ENCODE data around the gene PSMD9.

The PSMD9 gene

GRCh38 chr12:121918679-121919038 is 30.1 kb downstream of the PSMD9 start:
- Histone ChIP-seq H3K27me3 (ENCODE audit: control insufficient read depth in 3 of 3, insufficient read depth in 3 of 3, low read depth in 1 of 3, low read length in 3 of 3) (no peaks in the 10 kb centered on the region), H3K36me3 (replicated peaks in 1 of 2; ENCODE audit: control insufficient read depth in 2 of 2, insufficient read depth in 2 of 2, low read length in 2 of 2) (peaks cover 0 to 19% of the 10 kb centered on the region in 2 donors), H2AFZ (ENCODE audit: low read length) (no peak overlapping the region), H2BK120ac (ENCODE audit: low read depth, low read length) (no peak overlapping the region), H4K8ac (ENCODE audit: low read depth, low read length) (no peak overlapping the region), H3K9me3 (replicated peaks in 1 of 2; ENCODE audit: control insufficient read depth in 2 of 2, insufficient read depth in 1 of 2, low read depth in 1 of 2, low read length in 2 of 2) (no peaks in the 10 kb centered on the region), H3K27ac (replicated peaks; ENCODE audit: low read length) (no peak overlapping the region), H3K79me1 (ENCODE audit: low read depth, low read length) (peaks cover 4% of the 10 kb centered on the region), H3K9ac (ENCODE audit: low read depth, low read length, poor library complexity) (peak overlapping the region; percentile 68), H4K91ac (ENCODE audit: low read depth, low read length, poor library complexity) (no peak overlapping the region), H3K4ac (ENCODE audit: low read length) (no peak overlapping the region), H3K4me3 (ENCODE audit: low read length in 2 of 2) (peak overlapping the region in 1 of 2 donors; percentile 73), H2BK5ac (ENCODE audit: low read length) (no peak overlapping the region), H3K4me1 (ENCODE audit: control insufficient read depth in 2 of 2, insufficient read depth in 1 of 2, low read depth in 1 of 2, low read length in 2 of 2) (peaks cover 11 to 14% of the 10 kb centered on the region in 2 donors), H3K4me2 (ENCODE audit: insufficient read depth, low read length, poor library complexity, severe bottlenecking) (peak overlapping the region; percentile 88), H2BK12ac (ENCODE audit: low read length) (no peak overlapping the region), H2BK15ac (ENCODE audit: low read length) (peak overlapping the region; percentile 57), H3K18ac (ENCODE audit: low read length) (peak overlapping the region; percentile 92), H3K14ac (ENCODE audit: low read length) (no peak overlapping the region), H2AK5ac (ENCODE audit: low read depth, low read length) (no peak overlapping the region), H3K23ac (ENCODE audit: low read depth, low read length, poor library complexity) (no peak overlapping the region)
- DNase-seq (ENCODE audit: low spot score), result no peak
- WGBS, 2 donors (ENCODE audit: extremely low coverage in 2 of 2, insufficient read length in 2 of 2, insufficient replicate concordance in 1 of 2), result no CpG with 5 or more reads among the region's 22 CpGs

- Histone ChIP-seq H3K27ac (replicated peaks; ENCODE audit: low read length) (no peak overlapping the region), H3K9ac (ENCODE audit: low read depth, low read length, poor library complexity) (no peak overlapping the region), H3K4me1 (ENCODE audit: control insufficient read depth in 2 of 2, insufficient read depth in 1 of 2, low read depth in 1 of 2, low read length in 2 of 2) (peaks cover 13 to 17% of the 10 kb centered on the region in 2 donors), H3K18ac (ENCODE audit: low read length) (no peak overlapping the region), H3K4me2 (ENCODE audit: insufficient read depth, low read length, poor library complexity, severe bottlenecking) (no peak overlapping the region), H3K79me1 (ENCODE audit: low read depth, low read length) (peaks cover 4% of the 10 kb centered on the region), H3K14ac (ENCODE audit: low read length) (no peak overlapping the region), H2BK120ac (ENCODE audit: low read depth, low read length) (no peak overlapping the region), H4K8ac (ENCODE audit: low read depth, low read length) (no peak overlapping the region), H3K4ac (ENCODE audit: low read length) (no peak overlapping the region), H3K27me3 (ENCODE audit: control insufficient read depth in 3 of 3, insufficient read depth in 3 of 3, low read depth in 1 of 3, low read length in 3 of 3) (no peaks in the 10 kb centered on the region), H2AFZ (ENCODE audit: low read length) (no peak overlapping the region), H3K23ac (ENCODE audit: low read depth, low read length, poor library complexity) (no peak overlapping the region), H2BK15ac (ENCODE audit: low read length) (no peak overlapping the region), H2AK5ac (ENCODE audit: low read depth, low read length) (no peak overlapping the region), H2BK5ac (ENCODE audit: low read length) (no peak overlapping the region), H2BK12ac (ENCODE audit: low read length) (no peak overlapping the region), H4K91ac (ENCODE audit: low read depth, low read length, poor library complexity) (no peak overlapping the region), H3K4me3 (ENCODE audit: low read length in 2 of 2) (no peak overlapping the region), H3K36me3 (replicated peaks in 1 of 2; ENCODE audit: control insufficient read depth in 2 of 2, insufficient read depth in 2 of 2, low read length in 2 of 2) (peaks cover 0 to 17% of the 10 kb centered on the region in 2 donors), H3K9me3 (replicated peaks in 1 of 2; ENCODE audit: control insufficient read depth in 2 of 2, insufficient read depth in 1 of 2, low read depth in 1 of 2, low read length in 2 of 2) (no peaks in the 10 kb centered on the region)
- no peak for DNase-seq (ENCODE audit: low spot score)
- no CpG with 5 or more reads among the region's 2 CpGs for WGBS, 2 donors (ENCODE audit: extremely low coverage in 2 of 2, insufficient read length in 2 of 2, insufficient replicate concordance in 1 of 2)
Observed at GRCh38 chr12:121921066-121921465, 32.5 kb downstream of the PSMD9 start.

GRCh38 chr12:121925358-121925695 is 36.7 kb downstream of the PSMD9 start:
- no peak for DNase-seq (ENCODE audit: low spot score)
- no peaks in the 10 kb centered on the region for H3K27me3 ChIP-seq (ENCODE audit: control insufficient read depth in 3 of 3, insufficient read depth in 3 of 3, low read depth in 1 of 3, low read length in 3 of 3)
- H4K91ac ChIP-seq (ENCODE audit: low read depth, low read length, poor library complexity), result no peak overlapping the region
- H2BK120ac ChIP-seq (ENCODE audit: low read depth, low read length), result no peak overlapping the region
- no peaks in the 10 kb centered on the region for H3K79me1 ChIP-seq (ENCODE audit: low read depth, low read length)
- H3K14ac ChIP-seq (ENCODE audit: low read length), result no peak overlapping the region
- no CpG with 5 or more reads among the region's 7 CpGs for WGBS, 2 donors (ENCODE audit: extremely low coverage in 2 of 2, insufficient read length in 2 of 2, insufficient replicate concordance in 1 of 2)
- H2BK5ac ChIP-seq (ENCODE audit: low read length), result no peak overlapping the region
- no peak overlapping the region for H3K27ac ChIP-seq (replicated peaks; ENCODE audit: low read length)
- H3K4ac ChIP-seq (ENCODE audit: low read length), result no peak overlapping the region
- H2AK5ac ChIP-seq (ENCODE audit: low read depth, low read length), result no peak overlapping the region
- H3K9me3 ChIP-seq (replicated peaks in 1 of 2; ENCODE audit: control insufficient read depth in 2 of 2, insufficient read depth in 1 of 2, low read depth in 1 of 2, low read length in 2 of 2), result no peaks in the 10 kb centered on the region
- H3K4me1 ChIP-seq (ENCODE audit: control insufficient read depth in 2 of 2, insufficient read depth in 1 of 2, low read depth in 1 of 2, low read length in 2 of 2), result peaks cover 8 to 11% of the 10 kb centered on the region in 2 donors
- no peak overlapping the region for H3K18ac ChIP-seq (ENCODE audit: low read length)
- no peak overlapping the region for H3K23ac ChIP-seq (ENCODE audit: low read depth, low read length, poor library complexity)
- no peak overlapping the region for H3K9ac ChIP-seq (ENCODE audit: low read depth, low read length, poor library complexity)
- H3K4me2 ChIP-seq (ENCODE audit: insufficient read depth, low read length, poor library complexity, severe bottlenecking), result no peak overlapping the region
- no peak overlapping the region for H2BK12ac ChIP-seq (ENCODE audit: low read length)
- H3K4me3 ChIP-seq (ENCODE audit: low read length in 2 of 2), result no peak overlapping the region
- H2BK15ac ChIP-seq (ENCODE audit: low read length), result no peak overlapping the region
- no peak overlapping the region for H4K8ac ChIP-seq (ENCODE audit: low read depth, low read length)
- no peaks in the 10 kb centered on the region for H3K36me3 ChIP-seq (replicated peaks in 1 of 2; ENCODE audit: control insufficient read depth in 2 of 2, insufficient read depth in 2 of 2, low read length in 2 of 2)
- H2AFZ ChIP-seq (ENCODE audit: low read length), result peak overlapping the region; percentile 59

GRCh38 chr12:121926874-121927706 is 38.5 kb downstream of the PSMD9 start:
- H4K91ac ChIP-seq (ENCODE audit: low read depth, low read length, poor library complexity), result no peak overlapping the region
- no peak overlapping the region for H2BK5ac ChIP-seq (ENCODE audit: low read length)
- no peak overlapping the region for H2AFZ ChIP-seq (ENCODE audit: low read length)
- H3K4me3 ChIP-seq (ENCODE audit: low read length in 2 of 2), result no peak overlapping the region
- no CpG with 5 or more reads among the region's 7 CpGs for WGBS, 2 donors (ENCODE audit: extremely low coverage in 2 of 2, insufficient read length in 2 of 2, insufficient replicate concordance in 1 of 2)
- H3K4me1 ChIP-seq (ENCODE audit: control insufficient read depth in 2 of 2, insufficient read depth in 1 of 2, low read depth in 1 of 2, low read length in 2 of 2), result peaks cover 8 to 11% of the 10 kb centered on the region in 2 donors
- H3K79me1 ChIP-seq (ENCODE audit: low read depth, low read length), result no peaks in the 10 kb centered on the region
- no peak overlapping the region for H2BK12ac ChIP-seq (ENCODE audit: low read length)
- no peak overlapping the region for H3K9ac ChIP-seq (ENCODE audit: low read depth, low read length, poor library complexity)
- H3K27me3 ChIP-seq (ENCODE audit: control insufficient read depth in 3 of 3, insufficient read depth in 3 of 3, low read depth in 1 of 3, low read length in 3 of 3), result no peaks in the 10 kb centered on the region
- no peak overlapping the region for H2BK120ac ChIP-seq (ENCODE audit: low read depth, low read length)
- H3K23ac ChIP-seq (ENCODE audit: low read depth, low read length, poor library complexity), result no peak overlapping the region
- H3K4ac ChIP-seq (ENCODE audit: low read length), result no peak overlapping the region
- DNase-seq (ENCODE audit: low spot score), result no peak
- H3K18ac ChIP-seq (ENCODE audit: low read length), result no peak overlapping the region
- no peak overlapping the region for H3K14ac ChIP-seq (ENCODE audit: low read length)
- H2AK5ac ChIP-seq (ENCODE audit: low read depth, low read length), result no peak overlapping the region
- no peak overlapping the region for H2BK15ac ChIP-seq (ENCODE audit: low read length)
- H3K9me3 ChIP-seq (replicated peaks in 1 of 2; ENCODE audit: control insufficient read depth in 2 of 2, insufficient read depth in 1 of 2, low read depth in 1 of 2, low read length in 2 of 2), result no peaks in the 10 kb centered on the region
- H3K4me2 ChIP-seq (ENCODE audit: insufficient read depth, low read length, poor library complexity, severe bottlenecking), result no peak overlapping the region
- H3K36me3 ChIP-seq (replicated peaks in 1 of 2; ENCODE audit: control insufficient read depth in 2 of 2, insufficient read depth in 2 of 2, low read length in 2 of 2), result no peaks in the 10 kb centered on the region
- no peak overlapping the region for H4K8ac ChIP-seq (ENCODE audit: low read depth, low read length)
- no peak overlapping the region for H3K27ac ChIP-seq (replicated peaks; ENCODE audit: low read length)

All from neuronal stem cell (in vitro differentiated cells).